GM18517 (cell line): ENCODE measurements around the gene UNC5B.

Experiments used
- ATAC-seq: cut with Tn5 transposase; IDR thresholded peaks from one replicate; pipeline ENCODE4 v1.9.1; 2021; ENCODE audit warnings: mild to moderate bottlenecking, moderate library complexity; ENCODE audit not compliant: unreplicated experiment

Gene UNC5B

GRCh38 chr10:71222601-71223346 is 10.4 kb downstream of the UNC5B start:
- no peak for ATAC-seq

GRCh38 chr10:71223347-71224058 is 11.1 kb downstream of the UNC5B start:
- ATAC-seq, result no peak

- no peak for ATAC-seq
Measured at GRCh38 chr10:71225291-71226058, 13.1 kb downstream of the UNC5B start.

- ATAC-seq, result no peak
Measured at GRCh38 chr10:71228875-71229675, 16.7 kb downstream of the UNC5B start.

- ATAC-seq, result no peak
Measured at GRCh38 chr10:71229726-71230655, 17.6 kb downstream of the UNC5B start.

- ATAC-seq, result no peak
Measured at GRCh38 chr10:71230656-71231025, 18.3 kb downstream of the UNC5B start.

- no peak for ATAC-seq
Measured at GRCh38 chr10:71231206-71231605, 18.8 kb downstream of the UNC5B start.

- no peak for ATAC-seq
Measured at GRCh38 chr10:71232089-71232998, 20.0 kb downstream of the UNC5B start.

GRCh38 chr10:71233482-71233892 is 21.1 kb downstream of the UNC5B start:
- ATAC-seq, result no peak

GRCh38 chr10:71234004-71234894 is 21.9 kb downstream of the UNC5B start:
- no peak for ATAC-seq

- ATAC-seq, result no peak
Measured at GRCh38 chr10:71234970-71235685, 22.8 kb downstream of the UNC5B start.

GRCh38 chr10:71235808-71236207 is 23.4 kb downstream of the UNC5B start:
- ATAC-seq, result no peak

- no peak for ATAC-seq
Measured at GRCh38 chr10:71236286-71236685, 23.9 kb downstream of the UNC5B start.

GRCh38 chr10:71236822-71237682 is 24.7 kb downstream of the UNC5B start:
- ATAC-seq, result no peak

- no peak for ATAC-seq
Measured at GRCh38 chr10:71237843-71238623, 25.7 kb downstream of the UNC5B start.
